GM23338 (cell line): ENCODE measurements around the gene USP36.

Experiments used
- CREB1 ChIP-seq: fragments of 250-450 bp; sonication (Bioruptor Pico); IDR thresholded peaks from 2 replicates; pipeline ENCODE4 v1.5.0; 2020; ENCODE audit warnings: low read depth, mild to moderate bottlenecking, moderate library complexity
- EZH2 ChIP-seq: fragments of 200-600 bp; sonication (generic); IDR thresholded peaks from one replicate; pipeline ENCODE4 v1.8.0; 2017; ENCODE audit warnings: antibody characterized with exemption, mild to moderate bottlenecking, low read depth; ENCODE audit not compliant: unreplicated experiment
- EZH2phosphoT487 ChIP-seq: fragments of 200-600 bp; sonication (generic); IDR thresholded peaks from one replicate; pipeline ENCODE4 v1.8.1; 2018; ENCODE audit warnings: antibody characterized with exemption; ENCODE audit not compliant: unreplicated experiment
- JUNB ChIP-seq: IDR thresholded peaks from one replicate; pipeline ENCODE4 v1.6.1; 2016; ENCODE audit warnings: antibody characterized with exemption; ENCODE audit not compliant: unreplicated experiment
- NANOG ChIP-seq: IDR thresholded peaks from 2 replicates; pipeline ENCODE4 v1.6.1; 2016; ENCODE audit warnings: antibody characterized with exemption, borderline replicate concordance
- POLR2AphosphoS5 ChIP-seq: IDR thresholded peaks from 2 replicates; pipeline ENCODE4 v1.6.1; 2016; ENCODE audit warnings: antibody characterized with exemption, low read depth
- STAT1 ChIP-seq: IDR thresholded peaks from one replicate; pipeline ENCODE4 v1.6.1; 2016; ENCODE audit warnings: antibody characterized with exemption; ENCODE audit not compliant: unreplicated experiment
- ZNF331 ChIP-seq: fragments of 250-450 bp; sonication (Bioruptor Pico); IDR thresholded peaks from 2 replicates; pipeline ENCODE4 v1.5.0; 2020; ENCODE audit warnings: low read depth, mild to moderate bottlenecking, moderate library complexity
- TF ChIP-seq, protein P1 (sequence below), 2 experiments: fragments of 200-600 bp in 1 of 2; sonication (generic) in 1 of 2; conservative IDR thresholded peaks; 2 replicates each; pipeline versions ENCODE4 v1.5.1 to v1.6.1; 2016 to 2017; ENCODE audit warnings: antibody characterized with exemption in 2 of 2, low read depth in 2 of 2, mild to moderate bottlenecking in 2 of 2, moderate library complexity in 1 of 2
- TF ChIP-seq, protein P2 (sequence below): IDR thresholded peaks from 2 replicates; pipeline ENCODE4 v1.6.1; 2016; ENCODE audit warnings: antibody characterized with exemption
- TF ChIP-seq, protein P3 (sequence below): IDR thresholded peaks from one replicate; pipeline ENCODE4 v1.6.1; 2018; ENCODE audit warnings: antibody characterized with exemption; ENCODE audit not compliant: unreplicated experiment
- TF ChIP-seq, protein P4 (sequence below): fragments of 250-450 bp; sonication (Bioruptor Pico); IDR thresholded peaks from 2 replicates; pipeline ENCODE4 v1.5.0; 2020; ENCODE audit warnings: mild to moderate bottlenecking, moderate library complexity

DNA sequence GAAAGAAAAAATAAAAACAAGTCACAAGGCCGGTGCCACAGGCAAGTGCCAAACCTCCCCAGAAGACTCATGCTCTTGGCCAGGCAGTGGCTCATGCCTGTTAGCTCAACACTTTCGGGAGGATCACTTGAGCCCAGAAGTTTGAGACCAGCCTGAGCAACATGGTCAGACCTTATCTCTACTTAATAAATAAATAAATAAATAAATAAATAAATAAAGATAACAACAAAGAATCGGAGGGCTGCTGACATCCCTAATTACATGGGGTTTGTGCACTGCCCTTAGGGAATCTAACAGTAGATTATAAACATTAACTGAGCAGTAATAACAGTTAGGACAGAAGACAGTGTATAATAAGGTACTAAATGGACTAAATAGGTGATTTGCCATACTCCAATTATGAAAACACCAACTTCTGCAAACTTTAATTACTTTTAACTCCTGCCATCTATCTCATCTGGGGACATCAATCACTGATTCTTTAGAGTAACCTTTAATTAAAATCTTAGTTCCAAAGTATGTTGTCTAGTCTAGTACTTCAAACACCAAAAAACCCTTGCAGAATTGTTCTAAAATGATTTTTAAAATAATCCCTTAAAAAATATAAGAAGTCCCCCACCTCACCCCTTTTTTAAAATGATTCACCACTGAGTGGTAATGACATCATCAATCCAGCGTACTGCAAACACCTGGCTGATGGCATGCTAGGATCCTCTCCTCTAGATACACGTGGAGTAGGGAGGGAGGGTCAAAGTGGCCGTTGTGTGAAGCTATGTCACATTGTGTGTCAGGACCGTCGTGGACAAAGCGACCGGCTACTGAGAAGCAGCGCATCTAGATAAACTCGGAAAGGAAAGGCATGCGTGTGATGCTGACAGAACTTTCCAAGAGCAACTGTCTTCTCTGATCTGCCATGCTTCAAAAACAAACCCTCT lies 87.0 kb downstream of the USP36 start:
- TF ChIP-seq, protein P1, sequence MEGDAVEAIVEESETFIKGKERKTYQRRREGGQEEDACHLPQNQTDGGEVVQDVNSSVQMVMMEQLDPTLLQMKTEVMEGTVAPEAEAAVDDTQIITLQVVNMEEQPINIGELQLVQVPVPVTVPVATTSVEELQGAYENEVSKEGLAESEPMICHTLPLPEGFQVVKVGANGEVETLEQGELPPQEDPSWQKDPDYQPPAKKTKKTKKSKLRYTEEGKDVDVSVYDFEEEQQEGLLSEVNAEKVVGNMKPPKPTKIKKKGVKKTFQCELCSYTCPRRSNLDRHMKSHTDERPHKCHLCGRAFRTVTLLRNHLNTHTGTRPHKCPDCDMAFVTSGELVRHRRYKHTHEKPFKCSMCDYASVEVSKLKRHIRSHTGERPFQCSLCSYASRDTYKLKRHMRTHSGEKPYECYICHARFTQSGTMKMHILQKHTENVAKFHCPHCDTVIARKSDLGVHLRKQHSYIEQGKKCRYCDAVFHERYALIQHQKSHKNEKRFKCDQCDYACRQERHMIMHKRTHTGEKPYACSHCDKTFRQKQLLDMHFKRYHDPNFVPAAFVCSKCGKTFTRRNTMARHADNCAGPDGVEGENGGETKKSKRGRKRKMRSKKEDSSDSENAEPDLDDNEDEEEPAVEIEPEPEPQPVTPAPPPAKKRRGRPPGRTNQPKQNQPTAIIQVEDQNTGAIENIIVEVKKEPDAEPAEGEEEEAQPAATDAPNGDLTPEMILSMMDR (conservative IDR thresholded peaks at IDR 0.05; ENCODE audit: low read depth in 2 of 2) = no peak
- TF ChIP-seq EZH2 = no peak
- TF ChIP-seq POLR2AphosphoS5 = no peak
- no peak for TF ChIP-seq EZH2phosphoT487
- TF ChIP-seq, protein P2, sequence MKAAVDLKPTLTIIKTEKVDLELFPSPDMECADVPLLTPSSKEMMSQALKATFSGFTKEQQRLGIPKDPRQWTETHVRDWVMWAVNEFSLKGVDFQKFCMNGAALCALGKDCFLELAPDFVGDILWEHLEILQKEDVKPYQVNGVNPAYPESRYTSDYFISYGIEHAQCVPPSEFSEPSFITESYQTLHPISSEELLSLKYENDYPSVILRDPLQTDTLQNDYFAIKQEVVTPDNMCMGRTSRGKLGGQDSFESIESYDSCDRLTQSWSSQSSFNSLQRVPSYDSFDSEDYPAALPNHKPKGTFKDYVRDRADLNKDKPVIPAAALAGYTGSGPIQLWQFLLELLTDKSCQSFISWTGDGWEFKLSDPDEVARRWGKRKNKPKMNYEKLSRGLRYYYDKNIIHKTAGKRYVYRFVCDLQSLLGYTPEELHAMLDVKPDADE = no peak
- no peak for TF ChIP-seq CREB1 (CRISPR knock-in tag)
- no peak for TF ChIP-seq STAT1
- TF ChIP-seq, protein P3, sequence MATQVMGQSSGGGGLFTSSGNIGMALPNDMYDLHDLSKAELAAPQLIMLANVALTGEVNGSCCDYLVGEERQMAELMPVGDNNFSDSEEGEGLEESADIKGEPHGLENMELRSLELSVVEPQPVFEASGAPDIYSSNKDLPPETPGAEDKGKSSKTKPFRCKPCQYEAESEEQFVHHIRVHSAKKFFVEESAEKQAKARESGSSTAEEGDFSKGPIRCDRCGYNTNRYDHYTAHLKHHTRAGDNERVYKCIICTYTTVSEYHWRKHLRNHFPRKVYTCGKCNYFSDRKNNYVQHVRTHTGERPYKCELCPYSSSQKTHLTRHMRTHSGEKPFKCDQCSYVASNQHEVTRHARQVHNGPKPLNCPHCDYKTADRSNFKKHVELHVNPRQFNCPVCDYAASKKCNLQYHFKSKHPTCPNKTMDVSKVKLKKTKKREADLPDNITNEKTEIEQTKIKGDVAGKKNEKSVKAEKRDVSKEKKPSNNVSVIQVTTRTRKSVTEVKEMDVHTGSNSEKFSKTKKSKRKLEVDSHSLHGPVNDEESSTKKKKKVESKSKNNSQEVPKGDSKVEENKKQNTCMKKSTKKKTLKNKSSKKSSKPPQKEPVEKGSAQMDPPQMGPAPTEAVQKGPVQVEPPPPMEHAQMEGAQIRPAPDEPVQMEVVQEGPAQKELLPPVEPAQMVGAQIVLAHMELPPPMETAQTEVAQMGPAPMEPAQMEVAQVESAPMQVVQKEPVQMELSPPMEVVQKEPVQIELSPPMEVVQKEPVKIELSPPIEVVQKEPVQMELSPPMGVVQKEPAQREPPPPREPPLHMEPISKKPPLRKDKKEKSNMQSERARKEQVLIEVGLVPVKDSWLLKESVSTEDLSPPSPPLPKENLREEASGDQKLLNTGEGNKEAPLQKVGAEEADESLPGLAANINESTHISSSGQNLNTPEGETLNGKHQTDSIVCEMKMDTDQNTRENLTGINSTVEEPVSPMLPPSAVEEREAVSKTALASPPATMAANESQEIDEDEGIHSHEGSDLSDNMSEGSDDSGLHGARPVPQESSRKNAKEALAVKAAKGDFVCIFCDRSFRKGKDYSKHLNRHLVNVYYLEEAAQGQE = no peak
- TF ChIP-seq, protein P4, sequence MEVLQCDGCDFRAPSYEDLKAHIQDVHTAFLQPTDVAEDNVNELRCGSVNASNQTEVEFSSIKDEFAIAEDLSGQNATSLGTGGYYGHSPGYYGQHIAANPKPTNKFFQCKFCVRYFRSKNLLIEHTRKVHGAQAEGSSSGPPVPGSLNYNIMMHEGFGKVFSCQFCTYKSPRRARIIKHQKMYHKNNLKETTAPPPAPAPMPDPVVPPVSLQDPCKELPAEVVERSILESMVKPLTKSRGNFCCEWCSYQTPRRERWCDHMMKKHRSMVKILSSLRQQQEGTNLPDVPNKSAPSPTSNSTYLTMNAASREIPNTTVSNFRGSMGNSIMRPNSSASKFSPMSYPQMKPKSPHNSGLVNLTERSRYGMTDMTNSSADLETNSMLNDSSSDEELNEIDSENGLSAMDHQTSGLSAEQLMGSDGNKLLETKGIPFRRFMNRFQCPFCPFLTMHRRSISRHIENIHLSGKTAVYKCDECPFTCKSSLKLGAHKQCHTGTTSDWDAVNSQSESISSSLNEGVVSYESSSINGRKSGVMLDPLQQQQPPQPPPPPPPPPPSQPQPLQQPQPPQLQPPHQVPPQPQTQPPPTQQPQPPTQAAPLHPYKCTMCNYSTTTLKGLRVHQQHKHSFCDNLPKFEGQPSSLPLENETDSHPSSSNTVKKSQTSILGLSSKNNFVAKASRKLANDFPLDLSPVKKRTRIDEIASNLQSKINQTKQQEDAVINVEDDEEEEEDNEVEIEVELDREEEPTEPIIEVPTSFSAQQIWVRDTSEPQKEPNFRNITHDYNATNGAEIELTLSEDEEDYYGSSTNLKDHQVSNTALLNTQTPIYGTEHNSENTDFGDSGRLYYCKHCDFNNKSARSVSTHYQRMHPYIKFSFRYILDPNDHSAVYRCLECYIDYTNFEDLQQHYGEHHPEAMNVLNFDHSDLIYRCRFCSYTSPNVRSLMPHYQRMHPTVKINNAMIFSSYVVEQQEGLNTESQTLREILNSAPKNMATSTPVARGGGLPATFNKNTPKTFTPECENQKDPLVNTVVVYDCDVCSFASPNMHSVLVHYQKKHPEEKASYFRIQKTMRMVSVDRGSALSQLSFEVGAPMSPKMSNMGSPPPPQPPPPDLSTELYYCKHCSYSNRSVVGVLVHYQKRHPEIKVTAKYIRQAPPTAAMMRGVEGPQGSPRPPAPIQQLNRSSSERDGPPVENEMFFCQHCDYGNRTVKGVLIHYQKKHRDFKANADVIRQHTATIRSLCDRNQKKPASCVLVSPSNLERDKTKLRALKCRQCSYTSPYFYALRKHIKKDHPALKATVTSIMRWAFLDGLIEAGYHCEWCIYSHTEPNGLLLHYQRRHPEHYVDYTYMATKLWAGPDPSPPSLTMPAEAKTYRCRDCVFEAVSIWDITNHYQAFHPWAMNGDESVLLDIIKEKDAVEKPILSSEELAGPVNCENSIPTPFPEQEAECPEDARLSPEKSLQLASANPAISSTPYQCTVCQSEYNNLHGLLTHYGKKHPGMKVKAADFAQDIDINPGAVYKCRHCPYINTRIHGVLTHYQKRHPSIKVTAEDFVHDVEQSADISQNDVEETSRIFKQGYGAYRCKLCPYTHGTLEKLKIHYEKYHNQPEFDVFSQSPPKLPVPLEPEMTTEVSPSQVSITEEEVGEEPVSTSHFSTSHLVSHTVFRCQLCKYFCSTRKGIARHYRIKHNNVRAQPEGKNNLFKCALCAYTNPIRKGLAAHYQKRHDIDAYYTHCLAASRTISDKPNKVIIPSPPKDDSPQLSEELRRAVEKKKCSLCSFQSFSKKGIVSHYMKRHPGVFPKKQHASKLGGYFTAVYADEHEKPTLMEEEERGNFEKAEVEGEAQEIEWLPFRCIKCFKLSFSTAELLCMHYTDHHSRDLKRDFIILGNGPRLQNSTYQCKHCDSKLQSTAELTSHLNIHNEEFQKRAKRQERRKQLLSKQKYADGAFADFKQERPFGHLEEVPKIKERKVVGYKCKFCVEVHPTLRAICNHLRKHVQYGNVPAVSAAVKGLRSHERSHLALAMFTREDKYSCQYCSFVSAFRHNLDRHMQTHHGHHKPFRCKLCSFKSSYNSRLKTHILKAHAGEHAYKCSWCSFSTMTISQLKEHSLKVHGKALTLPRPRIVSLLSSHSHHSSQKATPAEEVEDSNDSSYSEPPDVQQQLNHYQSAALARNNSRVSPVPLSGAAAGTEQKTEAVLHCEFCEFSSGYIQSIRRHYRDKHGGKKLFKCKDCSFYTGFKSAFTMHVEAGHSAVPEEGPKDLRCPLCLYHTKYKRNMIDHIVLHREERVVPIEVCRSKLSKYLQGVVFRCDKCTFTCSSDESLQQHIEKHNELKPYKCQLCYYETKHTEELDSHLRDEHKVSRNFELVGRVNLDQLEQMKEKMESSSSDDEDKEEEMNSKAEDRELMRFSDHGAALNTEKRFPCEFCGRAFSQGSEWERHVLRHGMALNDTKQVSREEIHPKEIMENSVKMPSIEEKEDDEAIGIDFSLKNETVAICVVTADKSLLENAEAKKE (CRISPR knock-in tag) = no peak
- TF ChIP-seq JUNB = no peak
- TF ChIP-seq ZNF331 (CRISPR knock-in tag) = no peak
- TF ChIP-seq NANOG = no peak
